ENCODE data around the gene NPTX2.

Gene NPTX2

GRCh38 chr7:98573816-98574215 lies 43.3 kb upstream of the NPTX2 start:
- TF ChIP-seq, protein P1, sequence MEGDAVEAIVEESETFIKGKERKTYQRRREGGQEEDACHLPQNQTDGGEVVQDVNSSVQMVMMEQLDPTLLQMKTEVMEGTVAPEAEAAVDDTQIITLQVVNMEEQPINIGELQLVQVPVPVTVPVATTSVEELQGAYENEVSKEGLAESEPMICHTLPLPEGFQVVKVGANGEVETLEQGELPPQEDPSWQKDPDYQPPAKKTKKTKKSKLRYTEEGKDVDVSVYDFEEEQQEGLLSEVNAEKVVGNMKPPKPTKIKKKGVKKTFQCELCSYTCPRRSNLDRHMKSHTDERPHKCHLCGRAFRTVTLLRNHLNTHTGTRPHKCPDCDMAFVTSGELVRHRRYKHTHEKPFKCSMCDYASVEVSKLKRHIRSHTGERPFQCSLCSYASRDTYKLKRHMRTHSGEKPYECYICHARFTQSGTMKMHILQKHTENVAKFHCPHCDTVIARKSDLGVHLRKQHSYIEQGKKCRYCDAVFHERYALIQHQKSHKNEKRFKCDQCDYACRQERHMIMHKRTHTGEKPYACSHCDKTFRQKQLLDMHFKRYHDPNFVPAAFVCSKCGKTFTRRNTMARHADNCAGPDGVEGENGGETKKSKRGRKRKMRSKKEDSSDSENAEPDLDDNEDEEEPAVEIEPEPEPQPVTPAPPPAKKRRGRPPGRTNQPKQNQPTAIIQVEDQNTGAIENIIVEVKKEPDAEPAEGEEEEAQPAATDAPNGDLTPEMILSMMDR (IDR thresholded peaks at IDR 0.05), result no peak
- Histone ChIP-seq H3K4me3 (no peak overlapping the region), H3K27ac (no peak overlapping the region)
- no peak for DNase-seq (ENCODE audit: low spot score)

- TF ChIP-seq, protein P1 (IDR thresholded peaks at IDR 0.05), result no peak
- no peak overlapping the region for H3K27ac ChIP-seq
- DNase-seq (ENCODE audit: low spot score), result no peak
- no peak overlapping the region for H3K4me3 ChIP-seq
These were observed 41.2 kb upstream of the NPTX2 start for GRCh38 chr7:98575878-98576277.

GRCh38 chr7:98584830-98585229 lies 32.3 kb upstream of the NPTX2 start:
- H3K4me3 ChIP-seq, result no peak overlapping the region
- TF ChIP-seq, protein P1 (IDR thresholded peaks at IDR 0.05), result no peak
- DNase-seq (ENCODE audit: low spot score), result no peak
- H3K27ac ChIP-seq, result no peak overlapping the region

GRCh38 chr7:98591926-98592325 lies 25.2 kb upstream of the NPTX2 start:
- TF ChIP-seq, protein P1 (IDR thresholded peaks at IDR 0.05), result no peak
- Histone ChIP-seq H3K4me3 (no peak overlapping the region), H3K27ac (no peak overlapping the region)
- DNase-seq (ENCODE audit: low spot score), result no peak

GRCh38 chr7:98594348-98594747 lies 22.7 kb upstream of the NPTX2 start:
- TF ChIP-seq, protein P1 (IDR thresholded peaks at IDR 0.05), result no peak
- DNase-seq (ENCODE audit: low spot score), result no peak

DNA sequence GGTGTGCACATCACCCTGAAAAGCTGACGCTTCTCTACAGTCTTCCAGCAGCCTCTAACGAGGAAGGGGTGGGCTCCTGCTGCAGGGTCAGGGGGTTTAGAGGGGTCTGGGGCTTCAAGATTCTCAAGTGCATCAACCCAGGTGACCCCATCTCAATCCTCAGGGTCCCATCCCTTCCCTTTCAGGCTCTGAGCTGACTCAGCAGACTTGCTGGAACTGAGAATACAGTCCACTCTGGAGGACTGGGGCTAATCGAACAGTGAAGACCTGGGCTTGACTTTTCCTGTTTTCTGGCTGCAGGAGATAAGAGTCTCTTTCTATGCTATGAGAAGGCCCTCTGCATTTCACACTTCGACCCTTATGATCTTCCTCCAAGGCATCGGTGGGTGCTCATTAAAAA lies 22.3 kb upstream of the NPTX2 start:
- TF ChIP-seq, protein P1 (IDR thresholded peaks at IDR 0.05), result no peak
- Histone ChIP-seq H3K4me3 (no peak overlapping the region), H3K27ac (no peak overlapping the region)
- no peak for DNase-seq (ENCODE audit: low spot score)

More at GRCh38 chr7:98594348-98594747, 22.7 kb upstream of the NPTX2 start:
- Histone ChIP-seq H3K4me3 (no peak overlapping the region), H3K27ac (no peak overlapping the region)

DNA sequence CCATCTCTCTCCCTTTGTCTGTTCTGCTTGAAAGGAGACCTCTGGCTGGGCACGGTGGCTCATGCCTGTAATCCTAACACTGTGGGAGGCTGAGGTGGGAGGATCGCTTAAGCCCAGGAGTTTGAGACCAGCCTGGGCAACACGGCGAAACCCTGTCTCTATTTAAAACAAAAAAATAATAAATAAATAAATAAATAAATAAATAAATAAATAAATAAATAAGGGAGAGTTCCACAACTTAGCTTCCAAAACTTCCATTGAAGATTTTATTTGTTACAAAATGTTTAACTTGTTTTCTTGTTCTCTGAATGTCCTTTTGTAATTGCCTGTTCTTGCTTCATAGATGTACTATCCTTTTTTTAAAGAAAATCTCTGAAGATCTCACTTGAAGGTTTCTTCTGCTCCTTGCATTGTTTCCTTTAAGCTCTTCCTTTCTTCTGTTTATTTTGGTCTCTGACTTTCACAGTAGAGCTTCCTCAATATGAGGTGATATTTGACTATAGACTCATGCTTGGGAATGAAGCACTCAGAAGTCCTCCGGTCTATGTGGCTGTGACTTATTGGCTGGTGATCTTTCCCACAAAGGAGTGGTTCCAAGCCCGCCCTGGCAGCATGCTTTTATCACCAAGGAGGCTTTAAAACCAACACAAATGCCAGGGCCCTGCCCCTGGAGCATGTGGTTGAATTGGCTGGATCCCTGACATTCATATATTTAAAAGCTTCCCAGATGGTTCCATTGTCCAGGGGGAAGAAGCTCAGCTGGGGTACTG lies 18.1 kb upstream of the NPTX2 start:
- TF ChIP-seq, protein P1 (IDR thresholded peaks at IDR 0.05), result no peak
- no peak overlapping the region for H3K27ac ChIP-seq
- DNase-seq (ENCODE audit: low spot score), result no peak
- H3K4me3 ChIP-seq, result no peak overlapping the region

All from coronary artery (tissue), 2 donors.